Loucy (cell line): ENCODE measurements around the gene DSE.
A peak's percentile ranks its signal among the peaks of the same experiment; 100 is the strongest.

ENCODE experiments used
- H2AFZ ChIP-seq: fragments of 200-600 bp; sonication (generic); 2 replicates; pipeline ENCODE4 v1.6.0; 2016; ENCODE audit warnings: antibody characterized with exemption, mild to moderate bottlenecking, low read length, moderate library complexity
- H3F3A ChIP-seq: fragments of 200-600 bp; 2 replicates; pipeline ENCODE4 v1.6.0; 2016; ENCODE audit warnings: antibody characterized with exemption, low read depth, mild to moderate bottlenecking
- H3K27me3 ChIP-seq: fragments of 200-600 bp; sonication (generic); 2 replicates; pipeline ENCODE4 v1.6.1; 2014; ENCODE audit warnings: low read length, mild to moderate bottlenecking; ENCODE audit not compliant: insufficient read depth, poor library complexity, severe bottlenecking
- H3K36me3 ChIP-seq: fragments of 200-600 bp; sonication (generic); 2 replicates; pipeline ENCODE4 v1.6.1; 2016; ENCODE audit warnings: low read length; ENCODE audit not compliant: insufficient read depth
- H3K4me1 ChIP-seq: fragments of 200-600 bp; sonication (generic); 2 replicates; pipeline ENCODE4 v1.5.1; 2014; ENCODE audit warnings: low read length, mild to moderate bottlenecking; ENCODE audit not compliant: insufficient read depth, poor library complexity, severe bottlenecking
- H3K4me2 ChIP-seq: fragments of 200-600 bp; sonication (generic); 2 replicates; pipeline ENCODE4 v1.6.0; 2014; ENCODE audit warnings: antibody characterized with exemption, low read length, low read depth, mild to moderate bottlenecking; ENCODE audit not compliant: poor library complexity, severe bottlenecking
- H3K4me3 ChIP-seq: fragments of 200-600 bp; sonication (generic); 2 replicates; pipeline ENCODE4 v1.5.1; 2014; ENCODE audit warnings: low read length, mild to moderate bottlenecking, mixed read lengths; ENCODE audit not compliant: poor library complexity, severe bottlenecking
- H3K79me2 ChIP-seq: fragments of 200-600 bp; sonication (generic); 2 replicates; pipeline ENCODE4 v1.6.1; 2014; ENCODE audit warnings: low read length; ENCODE audit not compliant: insufficient read depth
- H3K9ac ChIP-seq: fragments of 200-600 bp; sonication (generic); 2 replicates; pipeline ENCODE4 v1.6.0; 2014; ENCODE audit warnings: mild to moderate bottlenecking, low read depth, low read length, moderate library complexity; ENCODE audit not compliant: poor library complexity, severe bottlenecking
- H3K9me2 ChIP-seq: fragments of 200-600 bp; sonication (generic); replicated peaks from 2 replicates; pipeline ENCODE4 v1.6.1; 2016; ENCODE audit warnings: low read depth, low read length, mixed read lengths
- H3K9me3 ChIP-seq: fragments of 200-600 bp; sonication (generic); 2 replicates; pipeline ENCODE4 v1.6.1; 2014; ENCODE audit warnings: mild to moderate bottlenecking, antibody characterized with exemption, low read length, low read depth; ENCODE audit not compliant: insufficient read depth
- H4K20me1 ChIP-seq: fragments of 200-600 bp; sonication (generic); 2 replicates; pipeline ENCODE4 v1.6.0; 2014; ENCODE audit warnings: antibody characterized with exemption, low read length, mild to moderate bottlenecking; ENCODE audit not compliant: insufficient read depth, poor library complexity, severe bottlenecking
- EZH2phosphoT487 ChIP-seq: fragments of 200-600 bp; IDR thresholded peaks from 2 replicates; pipeline ENCODE4 v1.6.1; 2018; ENCODE audit warnings: antibody characterized with exemption, mild to moderate bottlenecking, moderate library complexity, borderline replicate concordance
- TF ChIP-seq, protein P1 (sequence below): fragments of 200-600 bp; sonication (generic); conservative IDR thresholded peaks from 2 replicates; pipeline ENCODE4 v1.5.1; 2014; ENCODE audit warnings: mild to moderate bottlenecking, antibody characterized with exemption, low read length

DSE gene

GRCh38 chr6:116465246-116465645 is 94.5 kb downstream of the DSE start:
- Histone ChIP-seq H3K4me2 (peak overlapping the region; percentile 5), H2AFZ (no peak overlapping the region), H3K36me3 (no peaks in the 10 kb centered on the region), H3K79me2 (peaks cover 3% of the 10 kb centered on the region; the same call in 1 of the 2 replicates), H3F3A (peaks cover 3% of the 10 kb centered on the region; the same call in 1 of the 2 replicates), H3K4me3 (no peak overlapping the region), H3K9me3 (no peaks in the 10 kb centered on the region), H3K27me3 (no peaks in the 10 kb centered on the region), H3K4me1 (peaks cover 34% of the 10 kb centered on the region), H4K20me1 (no peaks in the 10 kb centered on the region), H3K9me2 (no peaks in the 10 kb centered on the region), H3K9ac (no peak overlapping the region)
- TF ChIP-seq, protein P1, sequence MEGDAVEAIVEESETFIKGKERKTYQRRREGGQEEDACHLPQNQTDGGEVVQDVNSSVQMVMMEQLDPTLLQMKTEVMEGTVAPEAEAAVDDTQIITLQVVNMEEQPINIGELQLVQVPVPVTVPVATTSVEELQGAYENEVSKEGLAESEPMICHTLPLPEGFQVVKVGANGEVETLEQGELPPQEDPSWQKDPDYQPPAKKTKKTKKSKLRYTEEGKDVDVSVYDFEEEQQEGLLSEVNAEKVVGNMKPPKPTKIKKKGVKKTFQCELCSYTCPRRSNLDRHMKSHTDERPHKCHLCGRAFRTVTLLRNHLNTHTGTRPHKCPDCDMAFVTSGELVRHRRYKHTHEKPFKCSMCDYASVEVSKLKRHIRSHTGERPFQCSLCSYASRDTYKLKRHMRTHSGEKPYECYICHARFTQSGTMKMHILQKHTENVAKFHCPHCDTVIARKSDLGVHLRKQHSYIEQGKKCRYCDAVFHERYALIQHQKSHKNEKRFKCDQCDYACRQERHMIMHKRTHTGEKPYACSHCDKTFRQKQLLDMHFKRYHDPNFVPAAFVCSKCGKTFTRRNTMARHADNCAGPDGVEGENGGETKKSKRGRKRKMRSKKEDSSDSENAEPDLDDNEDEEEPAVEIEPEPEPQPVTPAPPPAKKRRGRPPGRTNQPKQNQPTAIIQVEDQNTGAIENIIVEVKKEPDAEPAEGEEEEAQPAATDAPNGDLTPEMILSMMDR, result no peak
- no peak for TF ChIP-seq EZH2phosphoT487

- H4K20me1 ChIP-seq, result no peaks in the 10 kb centered on the region
- H3K27me3 ChIP-seq, result no peaks in the 10 kb centered on the region
- no peak overlapping the region for H3K9ac ChIP-seq
- TF ChIP-seq, protein P1, result no peak
- TF ChIP-seq EZH2phosphoT487, result no peak
- no peaks in the 10 kb centered on the region for H3K9me2 ChIP-seq
- no peaks in the 10 kb centered on the region for H3K36me3 ChIP-seq
- H3K4me2 ChIP-seq, result no peak overlapping the region
- H2AFZ ChIP-seq, result no peak overlapping the region
- peaks cover 3% of the 10 kb centered on the region; the same call in 1 of the 2 replicates for H3K79me2 ChIP-seq
- H3K4me1 ChIP-seq, result peaks cover 25% of the 10 kb centered on the region
- H3K4me3 ChIP-seq, result no peak overlapping the region
- no peaks in the 10 kb centered on the region for H3K9me3 ChIP-seq
- H3F3A ChIP-seq, result no peaks in the 10 kb centered on the region
Measured at GRCh38 chr6:116467096-116467495, 96.3 kb downstream of the DSE start.

- H3F3A ChIP-seq, result no peaks in the 10 kb centered on the region
- peaks cover 20% of the 10 kb centered on the region for H3K4me1 ChIP-seq
Measured at GRCh38 chr6:116467514-116467913, 96.8 kb downstream of the DSE start.

More at GRCh38 chr6:116467514-116467913, 96.8 kb downstream of the DSE start:
- no peaks in the 10 kb centered on the region for H3K36me3 ChIP-seq
- no peak overlapping the region for H3K4me2 ChIP-seq
- no peaks in the 10 kb centered on the region for H3K9me3 ChIP-seq
- H3K79me2 ChIP-seq, result peaks cover 3% of the 10 kb centered on the region; the same call in 1 of the 2 replicates
- H3K9ac ChIP-seq, result no peak overlapping the region
- H2AFZ ChIP-seq, result no peak overlapping the region
- no peaks in the 10 kb centered on the region for H4K20me1 ChIP-seq
- no peak overlapping the region for H3K4me3 ChIP-seq
- no peaks in the 10 kb centered on the region for H3K27me3 ChIP-seq
- TF ChIP-seq EZH2phosphoT487, result no peak
- TF ChIP-seq, protein P1, result no peak
- H3K9me2 ChIP-seq, result no peaks in the 10 kb centered on the region
